UCSD-AML1 (cell line): ENCODE results near the gene TC2N.
"Not testable (repeated sequence)": the region's sequence is repeated elsewhere in the genome, so short reads cannot be mapped to it uniquely, and the experiment has no call there.

Experiments used
- DNase-seq: peaks from one replicate; lab custom pipeline; 2025; ENCODE audit not compliant: unreplicated experiment; lab: John Stamatoyannopoulos, UW

Gene TC2N

DNA sequence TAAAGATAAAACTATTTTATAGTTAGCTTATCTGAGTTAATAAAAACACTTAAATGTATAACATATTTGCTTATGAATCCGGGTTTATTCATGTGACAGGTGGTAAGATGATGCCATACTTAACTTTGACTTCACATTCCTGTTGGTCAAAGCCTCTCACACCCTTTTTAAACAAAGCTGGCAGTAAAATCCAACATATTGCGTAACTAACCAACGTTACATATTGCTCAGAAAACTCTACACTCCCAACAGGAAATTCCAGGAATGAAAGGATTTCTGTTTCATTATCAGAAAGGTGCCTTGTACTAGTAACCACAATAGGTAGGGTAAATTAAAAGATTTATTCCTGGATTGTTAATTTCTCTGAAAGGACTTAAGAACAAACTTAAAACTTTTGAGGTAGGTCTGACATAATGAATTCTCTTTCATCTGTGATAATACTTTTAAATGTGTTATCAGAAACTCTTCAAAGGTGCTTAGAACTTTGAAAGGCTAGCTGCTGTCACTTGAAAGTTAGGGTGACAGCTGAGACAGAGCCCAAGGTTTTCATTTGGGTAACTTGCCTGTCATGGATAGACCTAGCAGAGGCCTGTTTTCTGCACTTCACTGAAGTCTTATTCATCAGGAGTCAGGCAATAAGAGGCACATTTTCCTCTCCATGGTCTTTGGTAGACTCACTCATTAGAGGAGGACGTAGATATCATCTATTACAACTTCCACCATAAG, 111.6 kb downstream of the TC2N start:
- DNase-seq: no peak

DNA sequence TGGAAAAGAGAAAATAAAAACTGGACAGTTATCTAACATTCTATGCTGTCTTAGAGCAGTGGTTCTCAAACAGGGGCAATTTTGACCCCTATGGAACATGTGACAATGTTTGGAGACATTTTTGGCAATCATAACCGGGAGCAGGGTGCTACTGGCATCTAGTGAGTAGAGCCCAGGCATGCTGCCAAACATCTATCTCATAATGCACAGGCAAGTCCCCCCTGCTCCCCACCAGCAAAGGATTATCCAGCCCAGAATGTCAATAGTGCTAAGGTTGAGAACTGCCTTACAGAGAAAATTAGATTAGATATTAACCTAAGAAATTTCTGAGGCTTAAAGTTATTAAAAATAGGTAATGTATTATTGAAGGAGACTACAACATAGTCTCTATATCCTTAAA, 112.5 kb downstream of the TC2N start:
- no peak for DNase-seq

DNA sequence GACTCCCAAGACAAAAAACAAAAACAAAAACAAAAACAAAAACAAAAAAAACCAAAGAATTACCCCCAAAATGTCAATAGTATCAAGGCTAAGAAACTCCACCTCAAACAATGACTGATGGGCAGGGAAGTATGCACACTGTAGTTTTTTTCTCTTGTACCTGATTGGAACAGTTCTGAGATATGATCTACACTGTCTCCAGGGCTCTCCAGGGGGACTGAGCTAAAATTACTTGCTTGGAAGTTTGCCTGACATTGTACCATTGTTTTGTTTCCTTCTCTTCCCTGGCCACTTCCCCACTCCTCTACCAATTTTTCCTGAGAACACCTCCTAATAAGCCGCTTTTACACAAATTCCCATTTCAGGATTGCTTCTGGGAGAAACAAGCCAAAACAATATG, 113.2 kb downstream of the TC2N start:
- DNase-seq: no peak

GRCh38 chr14:91753501-91754128, 113.7 kb downstream of the TC2N start:
- no peak for DNase-seq

GRCh38 chr14:91752961-91753360, 114.4 kb downstream of the TC2N start:
- DNase-seq: no peak

GRCh38 chr14:91751719-91752118, 115.6 kb downstream of the TC2N start:
- no peak for DNase-seq

DNA sequence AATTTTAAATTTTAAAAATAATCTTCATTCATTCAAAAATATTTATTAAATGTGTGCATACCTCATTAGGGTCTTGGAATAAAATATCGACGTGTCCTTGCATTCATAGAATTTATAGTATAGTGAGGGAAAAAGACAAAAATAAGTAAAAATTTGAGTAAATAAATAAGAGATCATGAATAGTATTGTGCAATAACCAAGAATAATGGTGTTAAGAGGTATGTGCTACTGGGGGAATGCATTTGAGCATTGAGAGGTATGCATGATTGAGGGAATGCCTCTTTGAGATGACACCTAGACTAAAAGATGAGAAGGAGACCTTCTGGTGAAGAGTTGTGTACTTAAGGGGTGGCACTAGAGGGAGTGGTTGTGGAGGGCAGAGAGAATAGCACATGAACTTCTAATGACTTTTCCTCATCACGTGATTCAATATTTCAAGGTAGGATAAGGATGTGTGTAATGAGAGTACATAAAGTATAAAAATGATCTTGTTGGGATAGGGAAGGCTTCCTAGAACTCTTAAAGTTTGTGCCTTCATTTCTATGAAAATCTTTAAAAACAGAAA, 116.6 kb downstream of the TC2N start:
- no peak for DNase-seq

- DNase-seq: no peak
Observed at GRCh38 chr14:91749868-91750267, 117.5 kb downstream of the TC2N start.

DNA sequence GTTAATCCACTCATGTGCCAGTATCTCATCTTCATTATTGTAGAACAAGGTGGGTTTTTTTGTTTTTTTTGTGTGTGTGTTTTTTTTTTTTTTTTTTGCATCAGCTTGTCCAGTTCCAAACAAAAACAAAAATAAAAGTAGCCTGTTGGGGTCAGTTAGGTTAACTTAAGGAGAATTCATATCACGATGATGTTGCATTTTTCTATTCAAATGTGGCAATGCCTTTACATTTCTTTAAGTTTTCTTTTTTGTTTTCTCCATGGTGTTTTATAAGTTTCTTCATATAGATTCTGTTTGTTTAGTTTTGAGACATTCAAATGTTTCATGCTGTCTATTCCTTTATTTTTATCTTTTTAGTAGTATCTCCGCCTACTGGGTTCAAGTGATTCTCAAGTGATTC, 119.3 kb downstream of the TC2N start:
- no peak for DNase-seq

DNA sequence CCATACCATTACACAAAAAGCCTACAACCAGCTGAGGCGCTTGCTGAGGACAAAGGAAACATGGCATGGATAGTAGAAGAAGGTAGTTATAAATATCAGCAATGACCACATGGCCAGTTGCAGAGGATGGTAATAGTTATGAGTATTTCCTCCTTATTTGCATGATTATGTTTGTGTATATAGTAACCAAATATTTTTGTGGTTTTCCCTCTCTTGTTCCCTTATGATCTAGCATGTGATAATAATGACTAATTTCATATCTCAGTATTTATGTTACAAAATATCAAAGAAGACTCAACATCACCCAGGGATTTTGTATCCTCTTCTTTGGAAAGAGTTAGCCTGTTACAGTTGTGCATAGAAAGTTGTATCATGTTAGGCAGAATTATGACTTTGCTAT, 122.0 kb downstream of the TC2N start:
- no peak for DNase-seq

DNA sequence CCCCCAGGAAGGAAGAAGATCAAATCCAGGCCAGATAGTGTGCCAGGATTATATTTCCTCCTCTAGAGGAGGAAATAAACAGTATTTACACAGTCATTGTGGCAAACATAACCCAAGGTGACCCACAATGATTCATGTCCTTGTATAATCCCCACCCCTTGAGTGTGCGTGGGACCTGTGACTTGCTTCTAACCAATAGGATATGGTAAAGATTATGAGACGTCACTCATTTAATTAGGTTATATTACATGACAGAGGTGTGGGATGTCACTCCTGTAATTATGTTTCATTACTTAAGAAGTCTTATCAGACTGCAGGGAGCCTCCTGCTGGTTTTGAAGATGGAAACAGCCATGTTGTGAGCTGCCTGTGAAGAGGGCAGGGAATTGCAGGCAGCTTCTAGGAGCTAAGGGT, 123.3 kb downstream of the TC2N start:
- no peak for DNase-seq

DNA sequence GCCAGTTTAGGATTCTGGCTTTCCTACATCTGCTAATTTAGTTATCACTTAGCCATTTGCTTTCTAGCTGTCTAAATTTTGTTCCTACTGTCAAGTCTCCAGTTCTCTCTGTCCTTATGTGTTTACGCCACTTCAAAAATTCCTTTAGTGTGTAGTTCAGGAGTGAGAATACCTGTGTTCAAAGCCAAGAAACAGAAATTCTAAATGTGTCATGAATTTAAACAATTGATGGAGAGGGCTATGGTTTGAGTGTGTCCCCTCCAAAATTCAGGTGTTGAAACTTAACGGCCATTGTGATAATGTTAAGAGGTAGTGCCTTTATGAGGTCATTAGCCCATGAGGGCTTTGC, 124.1 kb downstream of the TC2N start:
- DNase-seq: no peak

GRCh38 chr14:91742621-91743304, 124.6 kb downstream of the TC2N start:
- DNase-seq: no peak

GRCh38 chr14:91739867-91740266, 127.5 kb downstream of the TC2N start:
- DNase-seq: not testable (repeated sequence)

GRCh38 chr14:91737619-91738018, 129.7 kb downstream of the TC2N start:
- no peak for DNase-seq

GRCh38 chr14:91732859-91733477, 134.4 kb downstream of the TC2N start:
- no peak for DNase-seq

DNA sequence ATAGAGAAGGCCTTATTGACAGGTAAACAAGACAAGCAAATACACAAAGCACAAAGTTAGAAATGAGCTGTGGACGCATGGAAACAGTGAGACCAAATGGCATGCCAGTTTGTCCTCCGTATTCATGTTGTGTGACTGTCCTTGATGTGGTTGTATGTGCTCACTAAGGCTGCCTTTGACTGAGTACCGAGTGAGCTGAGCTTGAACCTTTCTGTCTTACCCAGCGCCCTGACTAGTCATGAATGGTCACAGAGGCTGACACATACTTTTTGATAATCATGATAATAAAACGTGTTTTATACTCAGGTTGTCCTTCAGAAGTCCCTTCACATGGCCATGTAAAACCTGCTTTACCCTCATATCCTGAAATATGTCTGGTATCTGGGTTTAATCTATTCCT, 134.9 kb downstream of the TC2N start:
- DNase-seq: no peak

DNA sequence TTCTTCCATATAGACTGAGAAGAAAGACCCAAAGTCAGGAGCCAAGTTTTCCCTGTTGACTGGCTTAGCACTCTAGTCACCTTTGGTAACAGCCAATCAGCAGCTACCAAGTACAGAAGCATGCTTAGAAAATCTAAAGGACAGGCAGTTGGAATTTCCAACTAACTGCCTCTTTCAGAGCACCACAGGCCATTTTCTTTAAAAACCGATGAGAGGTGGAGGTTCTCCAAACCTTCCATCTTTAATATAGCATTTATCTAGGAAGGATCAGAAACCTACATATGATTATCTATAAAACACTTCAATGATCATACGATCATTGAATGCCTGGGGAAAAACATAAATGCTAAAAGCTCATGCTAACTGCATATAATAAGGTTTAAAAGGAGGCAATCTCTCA, 135.3 kb downstream of the TC2N start, which contains the start of gene CATSPERB:
CATSPERB (minus strand) TSS at position 101 of the 400 bp plus-strand sequence. CDS start 2,607 bp downstream, outside the sequence.
- DNase-seq: no peak

GRCh38 chr14:91731018-91731417, 136.3 kb downstream of the TC2N start:
- no peak for DNase-seq

DNA sequence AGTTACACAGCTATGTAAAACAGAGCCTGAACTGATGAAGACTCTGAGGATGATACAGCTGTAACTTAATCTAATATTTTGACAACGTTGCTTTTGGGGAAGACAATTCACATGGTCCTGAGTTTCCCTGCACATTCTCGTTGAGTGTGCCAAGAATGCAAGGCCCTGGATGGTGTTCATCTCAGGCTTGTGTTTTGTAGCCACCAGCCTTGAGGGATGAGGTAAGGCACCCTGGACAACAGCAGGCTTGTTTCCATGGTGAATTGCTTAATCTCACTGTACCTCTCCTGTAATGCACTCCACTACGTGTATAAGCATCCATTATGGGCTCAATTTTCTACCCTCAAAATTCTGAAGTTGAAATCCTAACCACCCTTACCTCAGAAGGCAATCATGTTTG, 137.6 kb downstream of the TC2N start:
- no peak for DNase-seq
